H1 (cell line): ENCODE results near the gene PTN. TPM values are rescaled to one million over a fixed set of nuclear protein-coding genes. Genes with fewer than 3 reads are reported as not detected.

Source experiments
- CTCF ChIA-PET: fragments of 300-600 bp; sonication (Branson Sonifier 250); formaldehyde crosslinking; loops from one replicate; lab custom pipeline; 2021; ENCODE audit not compliant: partially characterized antibody; lab: Charles Lee
- POLR2A ChIA-PET: fragments of 300-600 bp; sonication (Branson Sonifier 250); formaldehyde crosslinking; loops from one replicate; lab custom pipeline; 2021; ENCODE audit warnings: inconsistent platforms; ENCODE audit not compliant: partially characterized antibody; lab: Charles Lee
- DNase-seq, 2 experiments: peaks; one replicate each; pipeline versions ENCODE4 v3.0.0 to v3.0.0-alpha.2; 2010 to 2022; ENCODE audit warnings: low spot score in 2 of 2, low read depth in 1 of 2, mixed read lengths in 1 of 2
- FAIRE-seq: peaks from 2 replicates; lab custom pipeline; 2011; peaks lifted over from hg19 to GRCh38; lab: Jason Lieb, UNC
- H2AFZ ChIP-seq: 2 replicates; pipeline ENCODE4 v1.8.1; 2012; ENCODE audit warnings: low read length, inconsistent platforms
- H2AK5ac ChIP-seq: 2 replicates; pipeline ENCODE4 v1.6.1; 2013; ENCODE audit warnings: low read depth, low read length
- H2BK120ac ChIP-seq: replicated peaks from 2 replicates; pipeline ENCODE3; 2013; ENCODE audit warnings: low read depth, low read length, inconsistent platforms
- H2BK12ac ChIP-seq: 2 replicates; pipeline ENCODE4 v1.6.1; 2013; ENCODE audit warnings: low read depth, low read length
- H2BK15ac ChIP-seq: 2 replicates; pipeline ENCODE4 v1.6.1; 2013; ENCODE audit warnings: low read length
- H2BK20ac ChIP-seq: 2 replicates; pipeline ENCODE4 v1.6.1; 2013; ENCODE audit warnings: low read length
- H2BK5ac ChIP-seq: 2 replicates; pipeline ENCODE4 v1.6.1; 2013; ENCODE audit warnings: low read depth, low read length
- H3K14ac ChIP-seq: 2 replicates; pipeline ENCODE4 v1.6.1; 2013; ENCODE audit warnings: inconsistent platforms; ENCODE audit not compliant: insufficient read length
- H3K18ac ChIP-seq: 2 replicates; pipeline ENCODE4 v1.6.1; 2013; ENCODE audit warnings: low read length; ENCODE audit errors: extremely low read depth
- H3K23ac ChIP-seq: 2 replicates; pipeline ENCODE4 v1.6.1; 2013; ENCODE audit warnings: inconsistent platforms; ENCODE audit not compliant: insufficient read length
- H3K23me2 ChIP-seq: 2 replicates; pipeline ENCODE4 v1.6.1; 2013; ENCODE audit warnings: low read depth, low read length
- H3K27ac ChIP-seq: 2 replicates; pipeline ENCODE4 v1.6.1; 2011; ENCODE audit warnings: low read depth, low read length, inconsistent platforms
- H3K27me3 ChIP-seq, 4 experiments: replicated peaks in 1 of 4; 1 replicate in 1 of 4; 2 replicates in 3 of 4; pipeline versions ENCODE4 v1.6.1 to v1.8.1; 2011 to 2013; ENCODE audit warnings: low read length in 3 of 4, mild to moderate bottlenecking in 3 of 4, inconsistent platforms in 2 of 4, mixed read lengths in 2 of 4, moderate library complexity in 1 of 4; ENCODE audit not compliant: control insufficient read depth in 3 of 4, insufficient read depth in 3 of 4; ENCODE audit errors: extremely low read depth in 1 of 4
- H3K36me3 ChIP-seq, 4 experiments: 2 replicates each; pipeline versions ENCODE4 v1.6.1 to v1.8.1; 2011 to 2013; ENCODE audit warnings: mild to moderate bottlenecking in 4 of 4, low read length in 3 of 4, moderate library complexity in 2 of 4, control low read depth in 1 of 4, inconsistent platforms in 1 of 4; ENCODE audit not compliant: insufficient read depth in 4 of 4, control insufficient read depth in 2 of 4
- H3K4ac ChIP-seq: replicated peaks from 2 replicates; pipeline ENCODE3; 2013; ENCODE audit warnings: low read length, low read depth, mixed read lengths, inconsistent platforms; ENCODE audit not compliant: insufficient read length
- H3K4me1 ChIP-seq, 4 experiments: replicated peaks in 1 of 4; 1 replicate in 1 of 4; 2 replicates in 3 of 4; pipeline versions ENCODE4 v1.6.1 to v1.8.1; 2011 to 2013; ENCODE audit warnings: low read length in 3 of 4, inconsistent platforms in 2 of 4, mixed read lengths in 1 of 4; ENCODE audit not compliant: insufficient read depth in 4 of 4, control insufficient read depth in 3 of 4
- H3K4me2 ChIP-seq, 2 experiments: 2 replicates each; pipeline versions ENCODE4 v1.6.1 to v1.8.1; 2011 to 2013; ENCODE audit warnings: low read depth in 2 of 2, low read length in 2 of 2, control low read depth in 1 of 2, inconsistent platforms in 1 of 2, mild to moderate bottlenecking in 1 of 2; ENCODE audit not compliant: insufficient read depth in 1 of 2
- H3K4me3 ChIP-seq, 4 experiments: fragments of 200-600, 300-600 bp in 1 of 4; sonication (generic), shearing (Covaris generic), sonication (Bioruptor Twin) in 1 of 4; 2 replicates each; pipeline versions ENCODE4 v1.5.1 to v1.8.1; 2011 to 2016; ENCODE audit warnings: low read length in 4 of 4, low read depth in 3 of 4, control low read depth in 2 of 4, inconsistent platforms in 2 of 4, mild to moderate bottlenecking in 2 of 4, mixed read lengths in 1 of 4, moderate library complexity in 1 of 4; ENCODE audit not compliant: insufficient read depth in 2 of 4; ENCODE audit errors: extremely low read depth in 1 of 4
- H3K56ac ChIP-seq: replicated peaks from 2 replicates; pipeline ENCODE3; 2013; ENCODE audit warnings: low read depth, mild to moderate bottlenecking, mixed read lengths, low read length, inconsistent platforms; ENCODE audit not compliant: insufficient read length
- H3K79me1 ChIP-seq: 2 replicates; pipeline ENCODE4 v1.6.1; 2013; ENCODE audit warnings: low read depth, low read length, control low read depth
- H3K79me2 ChIP-seq, 2 experiments: 2 replicates each; pipeline versions ENCODE4 v1.6.1 to v1.8.1; 2012 to 2013; ENCODE audit warnings: low read length in 2 of 2, mild to moderate bottlenecking in 2 of 2, inconsistent platforms in 1 of 2; ENCODE audit not compliant: insufficient read depth in 2 of 2, control insufficient read depth in 1 of 2
- H3K9ac ChIP-seq, 4 experiments: replicated peaks in 1 of 4; 1 replicate in 1 of 4; 2 replicates in 3 of 4; pipeline versions ENCODE4 v1.6.1 to v1.8.1; 2011 to 2013; ENCODE audit warnings: low read depth in 3 of 4, low read length in 3 of 4, control low read depth in 2 of 4, mild to moderate bottlenecking in 2 of 4, moderate library complexity in 2 of 4, inconsistent platforms in 1 of 4; ENCODE audit errors: extremely low read depth in 1 of 4
- H3K9me3 ChIP-seq, 2 experiments: 2 replicates each; pipeline versions ENCODE4 v1.6.1 to v1.8.1; 2012 to 2013; ENCODE audit warnings: mild to moderate bottlenecking in 2 of 2, moderate library complexity in 2 of 2, control low read depth in 1 of 2, inconsistent platforms in 1 of 2, low read depth in 1 of 2, low read length in 1 of 2, mixed read lengths in 1 of 2; ENCODE audit not compliant: insufficient read depth in 2 of 2
- H4K20me1 ChIP-seq, 2 experiments: replicated peaks in 1 of 2; 2 replicates each; pipeline versions ENCODE3 to v1.8.1; 2011 to 2013; ENCODE audit warnings: inconsistent platforms in 2 of 2, low read length in 2 of 2, mild to moderate bottlenecking in 1 of 2; ENCODE audit not compliant: insufficient read depth in 2 of 2, control insufficient read depth in 1 of 2
- H4K5ac ChIP-seq: 2 replicates; pipeline ENCODE4 v1.6.1; 2013; ENCODE audit warnings: low read length, low read depth, mixed read lengths, inconsistent platforms; ENCODE audit not compliant: insufficient read length
- H4K8ac ChIP-seq: 2 replicates; pipeline ENCODE4 v1.8.0; 2013; ENCODE audit warnings: mild to moderate bottlenecking, moderate library complexity, low read length, inconsistent platforms; ENCODE audit not compliant: insufficient read depth; ENCODE audit errors: extremely low read depth
- H4K91ac ChIP-seq: replicated peaks from 2 replicates; pipeline ENCODE3; 2013; ENCODE audit warnings: low read length, mixed read lengths, inconsistent platforms; ENCODE audit not compliant: insufficient read length
- ASH2L ChIP-seq: fragments of 200-600, 300-600 bp; sonication (generic); IDR thresholded peaks from one replicate; pipeline ENCODE4 v1.7.1; 2017; ENCODE audit warnings: low read length
- BACH1 ChIP-seq: IDR thresholded peaks from 2 replicates; pipeline ENCODE4 v1.6.1; 2012; ENCODE audit warnings: low read length, improper control_type of control experiment
- BRCA1 ChIP-seq: IDR thresholded peaks from 2 replicates; pipeline ENCODE4 v1.6.1; 2012; ENCODE audit warnings: low read depth, low read length, improper control_type of control experiment
- EZH2 ChIP-seq: fragments of 200-600 bp; sonication (generic); IDR thresholded peaks from 2 replicates; pipeline ENCODE4 v1.7.1; 2012; ENCODE audit warnings: low read depth, mild to moderate bottlenecking, moderate library complexity, low read length, inconsistent platforms; ENCODE audit not compliant: severe bottlenecking
- KDM5A ChIP-seq: fragments of 200-600 bp; IDR thresholded peaks from 2 replicates; pipeline ENCODE4 v1.7.1; 2012; ENCODE audit warnings: mild to moderate bottlenecking, low read length, inconsistent platforms, mixed read lengths
- POU5F1 ChIP-seq: IDR thresholded peaks from 2 replicates; pipeline ENCODE4 v1.6.1; 2011; ENCODE audit warnings: low read depth, mild to moderate bottlenecking, low read length, moderate library complexity
- RNF2 ChIP-seq: fragments of 200-900, 300-1000 bp; sonication (generic); IDR thresholded peaks from 2 replicates; pipeline ENCODE4 v1.7.1; 2016; ENCODE audit warnings: borderline replicate concordance, low read depth, mild to moderate bottlenecking, antibody characterized with exemption, low read length; ENCODE audit not compliant: poor library complexity, severe bottlenecking; ENCODE audit errors: missing control alignments
- SP1 ChIP-seq: IDR thresholded peaks from 2 replicates; pipeline ENCODE4 v1.6.1; 2011; ENCODE audit warnings: low read depth, low read length
- YY1 ChIP-seq: IDR thresholded peaks from 2 replicates; pipeline ENCODE4 v1.6.1; 2011; ENCODE audit warnings: low read depth, mild to moderate bottlenecking, low read length
- polyA plus RNA-seq, 7 experiments: library from polyadenylated mRNA; depleted of rRNA in 3 of 7; stranded (reverse) in 5 of 7; unstranded in 2 of 7; fragments of >200 nt in 5 of 7; fragments of 200-250 nt in 2 of 7; gene quantifications; 1 replicate in 5 of 7; 2 replicates in 1 of 7; 4 replicates in 1 of 7; pipeline versions ENCODE4 v1.2.1 to v1.2.3, GENCODE V29; 2011 to 2013; ENCODE audit warnings: missing spikeins in 2 of 7, mixed read lengths in 2 of 7
- total RNA-seq: library from RNA; stranded (reverse); fragmentation: NEBNext Ultra II Directional; extraction: Animal tissue kit (Norgen Biotek cat#: 25700); gene quantifications from 2 replicates; pipeline ENCODE4 v1.2.1, GENCODE V29; 2021
- TF ChIP-seq, protein P1 (sequence below), 3 experiments: IDR thresholded peaks; 1 replicate in 2 of 3; 2 replicates in 1 of 3; pipeline versions ENCODE4 v1.5.1 to v1.6.1; 2011; ENCODE audit warnings: low read length in 3 of 3, mild to moderate bottlenecking in 3 of 3, inconsistent platforms in 2 of 3, low read depth in 1 of 3, moderate library complexity in 1 of 3; ENCODE audit not compliant: insufficient read depth in 1 of 3; ENCODE audit errors: control extremely low read depth in 1 of 3

Gene PTN
- total and polyA plus RNA-seq, 2 of the 8 experiments (the other 6 are each of a cell fraction or from before 2014, with no cell fraction given) = 23.1 to 27.8 TPM

DNA sequence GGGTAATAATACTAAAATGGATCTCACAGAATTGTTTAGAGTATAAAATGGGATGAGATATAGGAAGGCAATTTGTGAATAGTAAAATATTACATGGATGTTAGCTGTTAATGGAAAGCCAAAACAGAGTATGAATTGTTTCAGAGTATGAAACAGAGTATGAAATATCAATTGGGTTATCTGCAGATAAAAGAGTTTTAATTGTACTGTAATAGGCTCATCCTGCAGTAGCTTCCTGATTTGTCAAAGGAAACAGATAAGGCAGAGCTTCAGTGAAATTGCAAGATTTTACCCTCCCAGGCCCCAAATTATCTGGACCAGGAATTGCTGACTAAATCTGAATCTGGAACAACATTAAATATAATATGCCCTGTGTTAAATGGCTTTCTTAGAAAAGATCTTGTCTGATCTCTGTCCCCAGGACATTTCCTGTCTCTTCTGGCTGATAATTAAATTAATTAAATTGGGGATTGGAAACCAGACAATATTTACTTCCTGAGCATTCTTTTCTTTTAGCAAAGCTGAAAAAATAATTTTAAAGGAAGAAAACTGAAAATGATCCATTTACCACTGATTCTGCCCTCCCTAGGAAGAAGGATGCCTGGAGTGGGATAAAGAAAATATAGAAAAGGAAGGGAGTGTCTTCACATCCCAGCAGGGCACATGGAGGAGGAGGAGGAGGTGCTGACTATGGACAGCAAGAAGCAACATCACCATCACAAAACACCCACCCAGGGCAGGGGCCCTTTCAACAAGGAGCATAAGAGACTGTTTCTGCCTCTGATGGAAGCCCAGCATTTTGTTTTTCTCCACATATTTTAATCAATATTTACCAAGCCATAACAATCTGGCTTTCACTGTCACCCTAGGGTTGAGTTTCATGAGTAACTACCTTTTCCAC, 18.5 kb downstream of the PTN start:
- no peak overlapping the region for H3K4me3 ChIP-seq
- DNase-seq (no peak), FAIRE-seq (no peak)
- no peak overlapping the region for H2AFZ ChIP-seq
- no peak overlapping the region for H4K5ac ChIP-seq
- ChIA-PET CTCF (interaction anchor here (1.2 to 1.7 kb wide), 3 partner anchors 12 to 37 kb away, joined by 4 to 10 read pairs (median 8); no protein-coding TSS in a partner anchor), POLR2A (no interaction called here)
- H3K9ac ChIP-seq = no peak overlapping the region; a peak in 1 of 7 replicates
- H2BK15ac ChIP-seq = no peak overlapping the region
- H4K8ac ChIP-seq = no peak overlapping the region
- peaks cover 0 to 4% of the 10 kb centered on the region in 2 experiments; a peak in 1 of 4 replicates for H3K9me3 ChIP-seq
- H3K36me3 ChIP-seq = peaks cover 0 to 2% (median 0%) of the 10 kb centered on the region in 4 experiments; a peak in 1 of 8 replicates
- H3K18ac ChIP-seq = no peak overlapping the region
- H3K4me1 ChIP-seq = peaks cover 0 to 5% (median 2%) of the 10 kb centered on the region in 4 experiments; a peak in 3 of 7 replicates
- H2BK12ac ChIP-seq = no peak overlapping the region
- H3K56ac ChIP-seq = no peak overlapping the region
- H2BK20ac ChIP-seq = no peak overlapping the region
- no peak overlapping the region for H3K4ac ChIP-seq
- no peaks in the 10 kb centered on the region for H3K79me2 ChIP-seq
- no peak overlapping the region for H2BK5ac ChIP-seq
- H3K27me3 ChIP-seq = no peaks in the 10 kb centered on the region
- H3K79me1 ChIP-seq = no peaks in the 10 kb centered on the region
- H3K23ac ChIP-seq = no peak overlapping the region
- H3K14ac ChIP-seq = no peak overlapping the region
- no peak overlapping the region for H3K4me2 ChIP-seq
- no peak overlapping the region for H2BK120ac ChIP-seq
- H3K23me2 ChIP-seq = no peaks in the 10 kb centered on the region
- H4K91ac ChIP-seq = no peak overlapping the region
- no peak overlapping the region for H3K27ac ChIP-seq
- no peaks in the 10 kb centered on the region for H4K20me1 ChIP-seq
- no peak overlapping the region for H2AK5ac ChIP-seq
- TF ChIP-seq EZH2 (no peak), KDM5A (no peak), BRCA1 (no peak), YY1 (no peak), BACH1 (no peak), RNF2 (no peak), POU5F1 (no peak), SP1 (no peak), ASH2L (no peak)
- TF ChIP-seq, protein P1, sequence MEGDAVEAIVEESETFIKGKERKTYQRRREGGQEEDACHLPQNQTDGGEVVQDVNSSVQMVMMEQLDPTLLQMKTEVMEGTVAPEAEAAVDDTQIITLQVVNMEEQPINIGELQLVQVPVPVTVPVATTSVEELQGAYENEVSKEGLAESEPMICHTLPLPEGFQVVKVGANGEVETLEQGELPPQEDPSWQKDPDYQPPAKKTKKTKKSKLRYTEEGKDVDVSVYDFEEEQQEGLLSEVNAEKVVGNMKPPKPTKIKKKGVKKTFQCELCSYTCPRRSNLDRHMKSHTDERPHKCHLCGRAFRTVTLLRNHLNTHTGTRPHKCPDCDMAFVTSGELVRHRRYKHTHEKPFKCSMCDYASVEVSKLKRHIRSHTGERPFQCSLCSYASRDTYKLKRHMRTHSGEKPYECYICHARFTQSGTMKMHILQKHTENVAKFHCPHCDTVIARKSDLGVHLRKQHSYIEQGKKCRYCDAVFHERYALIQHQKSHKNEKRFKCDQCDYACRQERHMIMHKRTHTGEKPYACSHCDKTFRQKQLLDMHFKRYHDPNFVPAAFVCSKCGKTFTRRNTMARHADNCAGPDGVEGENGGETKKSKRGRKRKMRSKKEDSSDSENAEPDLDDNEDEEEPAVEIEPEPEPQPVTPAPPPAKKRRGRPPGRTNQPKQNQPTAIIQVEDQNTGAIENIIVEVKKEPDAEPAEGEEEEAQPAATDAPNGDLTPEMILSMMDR (IDR thresholded peaks at IDR 0.05; ENCODE audit: control extremely low read depth in 1 of 3, insufficient read depth in 1 of 3, low read depth in 1 of 3, low read length in 3 of 3) = no peak
